GM21576 (cell line): ENCODE data around the gene CHTOP.
"Not testable (repeated sequence)": the region's sequence is repeated elsewhere in the genome, so short reads cannot be mapped to it uniquely, and the experiment has no call there.

Experiments
- ATAC-seq: cut with Tn5 transposase; IDR thresholded peaks from one replicate; pipeline ENCODE4 v1.9.1; 2021; ENCODE audit warnings: mild to moderate bottlenecking, moderate library complexity; ENCODE audit not compliant: unreplicated experiment

The CHTOP gene

DNA sequence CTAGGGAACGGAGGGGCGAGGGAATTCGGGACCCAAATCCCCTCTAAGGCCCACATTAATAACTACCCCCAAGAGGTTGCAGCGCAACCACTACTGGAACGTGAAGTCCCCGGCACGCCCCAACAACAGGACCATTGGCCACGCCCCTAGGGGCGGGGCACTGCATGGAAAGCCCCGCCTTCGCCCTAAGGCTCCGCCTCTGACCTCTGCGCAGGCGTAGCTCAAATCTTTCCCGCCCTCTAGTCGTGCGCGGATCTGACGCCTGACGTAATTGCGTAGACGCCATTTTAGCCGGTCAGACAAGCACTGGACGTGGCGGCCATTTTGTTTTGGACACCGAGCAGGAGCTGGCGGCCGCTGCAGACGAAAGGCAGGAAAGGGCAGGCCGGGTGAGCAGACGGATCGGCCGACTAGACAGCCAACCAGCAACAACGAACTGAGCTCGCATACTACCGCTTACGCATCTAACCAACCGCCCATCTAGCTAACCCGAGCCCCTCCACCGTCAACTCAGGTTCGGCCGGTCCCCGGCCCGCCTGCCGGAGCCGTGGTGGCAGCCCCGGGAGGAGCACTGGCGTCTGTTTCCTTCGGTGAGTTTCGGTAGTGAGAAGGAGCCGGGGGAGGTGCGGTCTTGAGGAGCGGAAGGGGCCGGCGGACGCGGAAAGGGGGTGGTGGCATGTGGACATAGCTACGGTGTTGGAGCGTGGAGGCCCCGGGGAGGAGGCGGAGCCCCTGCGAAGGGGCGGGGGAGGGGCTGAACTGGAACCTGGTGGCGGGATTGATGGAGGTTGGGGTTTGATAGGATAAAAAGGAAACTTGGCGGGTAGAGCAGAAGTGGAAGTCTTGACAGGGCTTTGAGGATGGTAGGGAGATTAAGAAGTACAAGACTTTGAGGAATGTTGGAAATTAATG lies at the start of gene CHTOP:
TSS of gene CHTOP (plus strand) at position 313 of the 912 bp plus-strand sequence. CDS start 2,523 bp downstream, outside the sequence.
- peak; percentile 90 for ATAC-seq

GRCh38 chr1:153585006-153585405 lies 48.9 kb upstream of the CHTOP start:
- ATAC-seq = no peak

GRCh38 chr1:153586347-153586746 lies 47.5 kb upstream of the CHTOP start:
- no peak for ATAC-seq

GRCh38 chr1:153587314-153587713 lies 46.6 kb upstream of the CHTOP start:
- ATAC-seq = no peak

GRCh38 chr1:153588033-153588432 lies 45.8 kb upstream of the CHTOP start:
- not testable (repeated sequence) for ATAC-seq

- ATAC-seq = no peak
These were observed 45.4 kb upstream of the CHTOP start for GRCh38 chr1:153588482-153588881.

DNA sequence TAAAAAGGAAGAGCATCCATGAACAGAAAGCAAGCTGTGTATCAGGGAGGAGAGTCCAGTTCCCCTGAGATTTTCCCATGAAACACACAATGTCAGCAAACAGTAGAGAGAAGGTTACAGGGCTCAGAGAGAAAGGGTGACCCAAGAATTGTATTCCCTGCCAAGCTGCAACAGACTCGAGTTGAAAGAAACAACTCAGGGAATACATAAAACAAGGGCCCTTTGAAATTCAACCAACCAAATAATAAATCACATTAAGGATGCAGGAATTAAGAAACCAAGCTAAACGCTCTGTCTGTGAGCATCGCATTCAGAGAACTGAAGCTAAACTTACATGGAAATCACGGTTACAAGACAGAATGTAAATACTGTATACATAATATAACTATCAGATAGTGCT lies 41.1 kb upstream of the CHTOP start:
- no peak for ATAC-seq

DNA sequence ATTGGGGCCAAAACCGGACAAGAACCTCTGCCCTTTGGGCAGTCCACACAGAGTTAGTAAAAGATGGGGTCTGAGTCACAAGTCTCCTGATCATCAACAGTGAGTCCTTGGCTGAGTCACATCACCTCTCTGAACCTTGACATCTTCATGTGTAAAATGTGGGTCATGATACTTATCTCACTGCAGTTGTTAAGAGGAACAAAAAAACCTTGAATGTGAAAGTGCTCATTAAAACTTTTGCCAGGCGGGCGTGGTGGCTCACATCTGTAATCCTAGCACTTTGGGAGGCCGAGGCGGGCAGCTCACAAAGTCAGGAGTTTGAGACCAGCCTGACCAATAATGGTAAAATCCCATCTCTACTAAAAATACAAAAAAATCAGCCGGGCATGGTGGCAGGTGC lies 36.7 kb upstream of the CHTOP start:
- ATAC-seq = no peak

DNA sequence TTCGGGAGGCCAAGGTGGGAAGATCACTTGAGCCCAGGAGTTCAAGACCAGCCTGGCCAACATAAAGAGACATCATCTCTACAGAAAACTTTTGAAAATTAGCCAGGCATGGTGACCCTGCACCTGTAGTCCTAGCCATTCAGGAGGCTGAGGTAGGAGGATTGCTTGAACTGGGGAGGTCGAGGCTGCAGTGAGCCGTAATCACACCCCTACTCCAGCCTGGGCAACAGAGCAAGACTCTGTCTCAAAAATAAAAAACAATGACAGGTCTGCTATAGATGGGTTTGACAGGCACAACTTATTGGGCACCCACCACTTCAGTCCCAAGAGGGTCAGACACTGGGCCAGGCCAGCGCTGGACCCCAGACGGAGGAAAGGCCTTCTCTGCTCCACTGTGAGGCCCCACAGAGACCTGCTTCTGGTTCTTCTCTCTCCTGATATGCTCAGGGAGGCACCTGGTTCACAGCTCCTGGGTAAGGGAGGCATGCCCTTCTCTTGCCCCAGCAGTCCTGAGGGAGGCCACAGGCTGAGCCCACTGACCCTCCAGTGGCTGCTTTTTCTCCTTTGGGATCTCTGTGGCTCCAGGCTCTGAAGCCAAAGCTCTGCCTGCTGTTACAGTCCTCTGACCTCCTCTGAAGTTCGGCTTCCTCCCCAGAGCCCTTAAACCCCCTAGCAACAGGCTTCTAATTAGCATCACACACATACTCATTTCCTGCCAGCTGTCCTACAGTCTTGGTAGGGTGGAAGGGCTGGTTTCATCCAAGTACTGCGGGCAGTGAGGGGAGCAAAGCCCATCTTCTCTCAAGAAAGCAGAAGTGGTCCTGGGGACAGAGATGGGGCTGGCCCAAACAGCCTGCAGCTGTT lies 35.3 kb upstream of the CHTOP start:
- ATAC-seq = peak; percentile 96

DNA sequence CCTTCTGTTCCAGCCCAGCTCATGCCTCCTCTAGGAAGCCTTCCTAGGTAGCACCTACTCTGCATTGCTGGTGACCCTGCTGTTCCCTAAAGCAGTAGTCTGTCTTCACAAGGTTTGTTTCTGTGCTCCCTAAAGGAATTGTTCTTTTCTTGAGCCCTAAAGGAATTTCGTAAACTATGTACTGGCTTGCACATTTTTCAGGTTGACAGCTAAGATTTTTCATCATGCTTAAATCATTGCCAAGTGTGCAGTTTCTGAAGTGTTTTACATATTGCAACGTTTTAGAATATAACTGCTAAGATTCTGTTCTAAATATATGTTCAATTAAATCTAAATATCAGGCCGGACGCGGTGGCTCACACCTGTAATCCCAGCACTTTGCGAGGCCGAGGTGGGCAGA lies 34.0 kb upstream of the CHTOP start:
- ATAC-seq = no peak

DNA sequence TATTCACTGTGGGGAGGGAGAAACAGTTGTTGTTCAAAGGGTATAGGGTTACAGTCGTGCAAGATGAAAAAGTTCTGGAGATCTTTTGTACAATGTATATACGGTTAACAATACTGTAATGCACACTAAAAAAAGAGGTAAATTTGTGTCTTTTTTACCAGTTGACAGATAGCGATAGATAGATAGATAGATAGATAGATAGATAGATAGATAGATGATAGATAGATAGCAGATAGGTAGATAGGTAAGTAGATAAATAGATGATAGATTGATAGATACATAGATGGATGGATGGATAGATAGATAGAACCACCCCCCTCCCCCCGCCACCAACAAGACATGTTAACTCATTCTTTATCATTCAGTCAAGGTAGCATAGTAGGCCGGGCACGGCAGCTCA lies 31.1 kb upstream of the CHTOP start:
- no peak for ATAC-seq

GRCh38 chr1:153606194-153606593 lies 27.7 kb upstream of the CHTOP start:
- ATAC-seq = no peak

GRCh38 chr1:153607381-153607780 lies 26.5 kb upstream of the CHTOP start:
- no peak for ATAC-seq

DNA sequence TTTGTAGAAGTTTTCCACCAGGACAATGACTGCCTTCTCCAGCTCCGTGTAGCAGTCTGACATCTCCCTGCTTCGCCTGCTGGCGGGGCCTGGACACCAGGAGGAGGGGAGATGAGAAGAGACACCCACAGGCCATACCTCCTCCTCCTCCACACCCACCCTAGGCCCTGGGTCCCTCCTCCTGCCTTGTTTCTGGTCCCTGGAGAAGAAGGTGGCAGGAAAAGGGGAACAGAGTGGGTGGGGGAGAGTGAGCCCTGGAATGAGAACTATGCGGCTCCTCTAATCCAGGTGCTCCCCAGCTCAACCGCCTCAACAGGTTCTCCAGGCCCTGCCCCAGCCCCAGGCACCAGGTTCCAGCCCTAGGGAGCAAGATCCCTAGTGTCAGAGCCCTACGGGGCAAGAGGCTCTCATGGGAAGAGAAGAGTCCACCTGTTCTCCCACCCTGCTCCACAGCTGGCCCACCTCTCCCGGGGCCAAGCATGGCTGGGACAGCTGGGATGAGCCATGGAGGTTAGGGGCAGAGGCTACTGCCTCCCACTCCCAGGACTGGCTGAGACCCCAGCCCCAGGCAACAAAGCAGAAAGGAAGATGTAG lies 25.7 kb upstream of the CHTOP start:
- no peak for ATAC-seq

GRCh38 chr1:153608742-153609584 lies 24.9 kb upstream of the CHTOP start:
- no peak for ATAC-seq

DNA sequence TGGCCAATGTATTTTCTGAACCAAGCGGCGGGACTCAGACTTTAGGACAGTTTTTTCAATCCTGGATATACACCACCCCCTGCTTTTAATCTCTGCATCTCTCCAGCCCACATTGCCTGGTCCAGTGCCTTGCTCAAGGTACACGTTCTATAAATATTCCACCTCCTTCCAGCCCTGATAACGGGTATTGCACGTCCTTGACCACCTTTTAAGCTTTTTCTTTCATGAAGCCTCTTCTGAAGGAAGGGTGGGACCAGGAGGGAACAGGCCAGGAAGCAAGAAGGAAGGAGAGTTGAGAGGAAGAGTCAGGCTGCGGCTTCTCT lies 24.3 kb upstream of the CHTOP start:
- no peak for ATAC-seq

GRCh38 chr1:153610334-153610733 lies 23.5 kb upstream of the CHTOP start:
- no peak for ATAC-seq

DNA sequence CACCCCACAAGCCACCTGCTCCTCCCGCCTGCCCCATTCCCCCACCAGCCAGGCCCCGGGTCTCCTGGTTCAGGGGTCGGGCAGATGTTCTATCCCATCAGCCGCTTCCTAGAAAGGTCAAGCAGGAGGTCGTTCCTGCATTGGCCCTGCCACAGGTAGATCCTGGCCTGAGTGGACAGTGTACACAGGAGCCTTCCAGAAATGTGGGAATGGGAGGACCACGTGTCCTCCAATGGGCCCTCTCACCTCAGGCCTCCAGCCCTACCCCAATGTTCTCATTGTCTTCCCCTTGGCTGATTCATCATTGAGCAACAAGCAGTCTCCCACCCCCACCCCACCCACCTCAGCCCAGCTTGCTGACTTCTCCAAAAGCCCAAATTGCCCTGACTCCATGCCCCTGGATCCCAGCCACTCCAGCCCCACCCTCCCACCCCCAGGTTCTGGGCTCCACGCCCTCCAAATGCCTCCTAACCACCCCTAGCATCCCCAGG lies 23.0 kb upstream of the CHTOP start:
- ATAC-seq = no peak

DNA sequence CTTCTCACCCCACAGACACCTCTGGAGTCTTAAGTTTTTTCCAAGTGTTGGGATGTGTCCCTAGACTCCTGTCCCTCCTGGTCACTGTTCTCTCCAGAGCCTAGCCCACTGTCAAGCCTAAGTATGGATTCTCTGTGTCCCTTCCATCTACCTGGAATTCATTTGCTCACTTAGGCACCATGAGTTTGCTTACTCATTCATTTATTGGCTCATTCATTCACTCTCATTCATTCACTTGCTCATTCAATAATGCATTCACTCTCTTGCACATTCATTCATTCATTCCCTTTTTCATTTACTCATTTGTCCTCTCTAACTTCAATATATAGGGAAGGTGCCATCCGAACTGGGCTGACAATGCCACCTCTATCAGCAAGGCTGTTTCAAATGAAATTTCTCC lies 22.5 kb upstream of the CHTOP start:
- no peak for ATAC-seq

- no peak for ATAC-seq
These were observed 21.6 kb upstream of the CHTOP start for GRCh38 chr1:153612111-153612754.
